CD4-positive, CD25-positive, alpha-beta regulatory T cell (primary cell): ENCODE measurements around the gene TMEM181. TPM values are rescaled to one million over a fixed set of nuclear protein-coding genes. Genes with fewer than 3 reads are reported as not detected.
"Not testable (repeated sequence)": the region's sequence is repeated elsewhere in the genome, so short reads cannot be mapped to it uniquely, and the experiment has no call there.

Experiments used
- ATAC-seq, 2 donors: fragments of 150-1000 bp; cut with Tn5 transposase; one replicate each; pipeline ENCODE4 v1.10.0; 2021; ENCODE audit warnings: low read depth in 2 of 2, moderate number of reproducible peaks in 2 of 2, moderate library complexity in 1 of 2
- DNase-seq, 3 donors: peaks; one replicate each; pipeline versions ENCODE4 v3.0.0 to v3.0.0-alpha.2; 2012 to 2022; ENCODE audit warnings: mixed read lengths in 1 of 3
- H3K27ac ChIP-seq: one replicate; pipeline ENCODE4 v1.7.0; 2013; ENCODE audit warnings: mild to moderate bottlenecking, low read length; ENCODE audit not compliant: insufficient read depth, poor library complexity, severe bottlenecking
- H3K27me3 ChIP-seq: one replicate; pipeline ENCODE4 v1.7.0; 2013; ENCODE audit warnings: low read length; ENCODE audit not compliant: control insufficient read depth, insufficient read depth
- H3K36me3 ChIP-seq: one replicate; pipeline ENCODE4 v1.7.0; 2013; ENCODE audit warnings: mild to moderate bottlenecking, low read length, moderate library complexity; ENCODE audit not compliant: control insufficient read depth, insufficient read depth
- H3K4me1 ChIP-seq: 2 replicates; pipeline ENCODE4 v1.7.0; 2013; ENCODE audit warnings: mild to moderate bottlenecking, low read length; ENCODE audit not compliant: insufficient read depth, control insufficient read depth, poor library complexity, severe bottlenecking
- H3K4me3 ChIP-seq: one replicate; pipeline ENCODE4 v1.7.0; 2013; ENCODE audit warnings: low read depth, mild to moderate bottlenecking, low read length, moderate library complexity
- H3K9me3 ChIP-seq, 2 experiments: 1 replicate in 1 of 2; 2 replicates in 1 of 2; pipeline ENCODE4 v1.7.0; 2013; ENCODE audit warnings: low read length in 2 of 2, mild to moderate bottlenecking in 1 of 2, moderate library complexity in 1 of 2; ENCODE audit not compliant: control insufficient read depth in 2 of 2
- H3K27ac Mint-ChIP-seq, 3 donors: one replicate each; pipeline ENCODE4 v1.8.0; 2020 to 2022; ENCODE audit warnings: mild to moderate bottlenecking in 3 of 3, mixed read lengths in 3 of 3, moderate library complexity in 2 of 3
- H3K27me3 Mint-ChIP-seq: one replicate; pipeline ENCODE4 v1.8.0; 2022; ENCODE audit warnings: mild to moderate bottlenecking, mixed read lengths
- H3K36me3 Mint-ChIP-seq: one replicate; pipeline ENCODE4 v1.8.0; 2020; ENCODE audit warnings: mixed read lengths
- H3K4me1 Mint-ChIP-seq, 4 donors: one replicate each; pipeline ENCODE4 v1.8.0; 2020 to 2022; ENCODE audit warnings: mixed read lengths in 4 of 4, mild to moderate bottlenecking in 1 of 4
- H3K4me3 Mint-ChIP-seq, 4 donors: one replicate each; pipeline ENCODE4 v1.8.0; 2020 to 2022; ENCODE audit warnings: mild to moderate bottlenecking in 4 of 4, mixed read lengths in 4 of 4, moderate library complexity in 3 of 4
- H3K9me3 Mint-ChIP-seq, 7 donors: one replicate each; pipeline ENCODE4 v1.8.0; 2020 to 2022; ENCODE audit warnings: mixed read lengths in 7 of 7, mild to moderate bottlenecking in 3 of 7, moderate library complexity in 2 of 7
- polyA plus RNA-seq, 4 donors: library from polyadenylated mRNA; unstranded; fragments of 300-500 nt; fragmentation: Illumina TruSeq; gene quantifications; one replicate each; pipeline ENCODE4 v1.2.3, GENCODE V29; 2021
- total RNA-seq: library from RNA; stranded (reverse); gene quantifications from one replicate; pipeline ENCODE4 v1.2.3, GENCODE V29; 2022

The TMEM181 gene
- total and polyA plus RNA-seq, 5 donors from 2014 or later = 4.9 to 21.2 (median 5.6) TPM

GRCh38 chr6:158647501-158647900 is 87.6 kb downstream of the TMEM181 start:
- Mint-ChIP-seq H3K27ac (peak overlapping the region in 2 of 3 donors; percentile 59 to 61), H3K4me3 (peak overlapping the region in 1 of 4 donors; percentile 100), H3K4me1 (peaks cover 16 to 66% (median 42%) of the 10 kb centered on the region in 4 donors), H3K27me3 (peaks cover 6% of the 10 kb centered on the region), H3K36me3 (no peaks in the 10 kb centered on the region), H3K9me3 (peaks cover 0 to 3% (median 0%) of the 10 kb centered on the region in 7 donors)
- no peaks in the 10 kb centered on the region for H3K36me3 ChIP-seq
- DNase-seq (no peak), ATAC-seq (no peak)
- no peak overlapping the region for H3K4me3 ChIP-seq
- no peak overlapping the region for H3K27ac ChIP-seq
- peaks cover 55% of the 10 kb centered on the region for H3K4me1 ChIP-seq
- H3K27me3 ChIP-seq = no peaks in the 10 kb centered on the region
- no peaks in the 10 kb centered on the region for H3K9me3 ChIP-seq

- H3K27me3 ChIP-seq = no peaks in the 10 kb centered on the region
- Mint-ChIP-seq H3K4me3 (peak overlapping the region in 2 of 4 donors; percentile 24 to 81), H3K36me3 (peaks cover 3% of the 10 kb centered on the region), H3K4me1 (peaks cover 14 to 66% (median 45%) of the 10 kb centered on the region in 4 donors), H3K9me3 (peaks cover 0 to 3% (median 0%) of the 10 kb centered on the region in 7 donors), H3K27ac (peak overlapping the region; percentile 92 to 98 (median 98)), H3K27me3 (peaks cover 6% of the 10 kb centered on the region)
- no peaks in the 10 kb centered on the region for H3K36me3 ChIP-seq
- DNase-seq (peak in 1 of 3 donors; percentile 35), ATAC-seq (no peak)
- peaks cover 59% of the 10 kb centered on the region for H3K4me1 ChIP-seq
- H3K9me3 ChIP-seq = no peaks in the 10 kb centered on the region
- H3K4me3 ChIP-seq = peak overlapping the region; percentile 91
- peak overlapping the region; percentile 96 for H3K27ac ChIP-seq
Measured at GRCh38 chr6:158648682-158649131, 88.8 kb downstream of the TMEM181 start.

GRCh38 chr6:158649289-158650143 is 89.6 kb downstream of the TMEM181 start, which contains the start of gene SYTL3:
TSS of gene SYTL3 (plus strand) at chr6:158650054. CDS start at chr6:158663269, 13,215 bp downstream.
- Histone ChIP-seq H3K36me3 (no peaks in the 10 kb centered on the region), H3K4me3 (peak within 1 kb of the TSS; percentile 91), H3K9me3 (no peaks in the 10 kb centered on the region), H3K27ac (peak within 1 kb of the TSS; percentile 96), H3K27me3 (no peaks in the 10 kb centered on the region), H3K4me1 (peaks cover 67% of the 10 kb centered on the region)
- peak within 1 kb of the TSS; percentile 81 to 94 (median 84) for H3K4me3 Mint-ChIP-seq
- peaks cover 4% of the 10 kb centered on the region for H3K36me3 Mint-ChIP-seq
- peak within 1 kb of the TSS; percentile 98 for H3K27ac Mint-ChIP-seq
- H3K9me3 Mint-ChIP-seq = peaks cover 0 to 3% (median 0%) of the 10 kb centered on the region in 7 donors
- DNase-seq = peak; percentile 70 to 85 (median 84)
- peaks cover 14 to 72% (median 53%) of the 10 kb centered on the region in 4 donors for H3K4me1 Mint-ChIP-seq
- peaks cover 6% of the 10 kb centered on the region for H3K27me3 Mint-ChIP-seq
- ATAC-seq = peak; percentile 52 to 57

GRCh38 chr6:158651981-158652737 is 92.3 kb downstream of the TMEM181 start:
- H3K27me3 Mint-ChIP-seq, H3K9me3 Mint-ChIP-seq, H3K9me3 ChIP-seq, H3K4me3 ChIP-seq, ATAC-seq, H3K36me3 ChIP-seq, DNase-seq, H3K27me3 ChIP-seq: not testable (repeated sequence)
- H3K27ac Mint-ChIP-seq = peak overlapping the region in 2 of 3 donors; percentile 98 to 100
- H3K36me3 Mint-ChIP-seq = peaks cover 17% of the 10 kb centered on the region
- H3K4me3 Mint-ChIP-seq = peak overlapping the region; percentile 41 to 93 (median 84)
- H3K4me1 Mint-ChIP-seq = peaks cover 10 to 78% (median 55%) of the 10 kb centered on the region in 4 donors
- Histone ChIP-seq H3K4me1 (peaks cover 73% of the 10 kb centered on the region), H3K27ac (peak overlapping the region; percentile 96)

GRCh38 chr6:158653577-158654354 is 93.9 kb downstream of the TMEM181 start:
- peaks cover 10 to 70% (median 53%) of the 10 kb centered on the region in 4 donors for H3K4me1 Mint-ChIP-seq
- H3K4me3 Mint-ChIP-seq = peak overlapping the region; percentile 81 to 93 (median 87)
- peaks cover 17% of the 10 kb centered on the region for H3K36me3 Mint-ChIP-seq
- Histone ChIP-seq H3K4me1 (peaks cover 70% of the 10 kb centered on the region), H3K36me3 (peaks cover 5% of the 10 kb centered on the region), H3K27ac (peak overlapping the region; percentile 96), H3K9me3 (no peaks in the 10 kb centered on the region), H3K27me3 (no peaks in the 10 kb centered on the region), H3K4me3 (peak overlapping the region; percentile 54)
- H3K27me3 Mint-ChIP-seq = peaks cover 6% of the 10 kb centered on the region
- peak overlapping the region; percentile 98 to 100 (median 100) for H3K27ac Mint-ChIP-seq
- peak; percentile 81 to 97 (median 96) for DNase-seq
- peak; percentile 90 to 92 for ATAC-seq
- peaks cover 0 to 1% (median 0%) of the 10 kb centered on the region in 7 donors for H3K9me3 Mint-ChIP-seq

GRCh38 chr6:158654498-158654897 is 94.6 kb downstream of the TMEM181 start:
- Histone ChIP-seq H3K27ac (peak overlapping the region; percentile 96), H3K27me3 (no peaks in the 10 kb centered on the region), H3K9me3 (no peaks in the 10 kb centered on the region), H3K4me3 (peak overlapping the region; percentile 54), H3K4me1 (peaks cover 63% of the 10 kb centered on the region), H3K36me3 (peaks cover 5% of the 10 kb centered on the region)
- H3K9me3 Mint-ChIP-seq = peaks cover 0 to under 1% (median 0%) of the 10 kb centered on the region in 7 donors
- ATAC-seq (no peak), DNase-seq (no peak)
- peaks cover 7 to 66% (median 47%) of the 10 kb centered on the region in 4 donors for H3K4me1 Mint-ChIP-seq
- H3K27me3 Mint-ChIP-seq = peaks cover 5% of the 10 kb centered on the region
- H3K27ac Mint-ChIP-seq = peak overlapping the region; percentile 98 to 100 (median 100)
- H3K36me3 Mint-ChIP-seq = peaks cover 17% of the 10 kb centered on the region
- peak overlapping the region; percentile 13 to 88 (median 78) for H3K4me3 Mint-ChIP-seq
